Ovary (tissue), 9 donors: ENCODE results near the gene ABCG1. TPM values are rescaled to one million over a fixed set of nuclear protein-coding genes. Genes with fewer than 3 reads are reported as not detected.

Experiments
- DNase-seq, 5 donors: peaks; one replicate each; pipeline ENCODE4 v3.0.0-alpha.2; 2019 to 2020
- H3K27ac ChIP-seq, 2 donors: fragments of 200-600 bp; one replicate each; pipeline versions ENCODE4 v1.5.1 to v1.8.0; 2019 to 2022
- H3K27me3 ChIP-seq: fragments of 200-600 bp; one replicate; pipeline ENCODE4 v1.8.0; 2022
- H3K36me3 ChIP-seq: fragments of 200-600 bp; sonication (generic); one replicate; pipeline ENCODE4 v1.5.1; 2019
- H3K4me1 ChIP-seq: one replicate; pipeline ENCODE4 v1.8.1; 2013; ENCODE audit warnings: mild to moderate bottlenecking, moderate library complexity; ENCODE audit not compliant: insufficient read depth
- H3K4me3 ChIP-seq: fragments of 200-600 bp; sonication (generic); one replicate; pipeline ENCODE4 v1.5.1; 2017
- H3K9me3 ChIP-seq, 2 donors: fragments of 200-600 bp in 1 of 2; sonication (generic) in 1 of 2; one replicate each; pipeline versions ENCODE4 v1.5.1 to v1.8.1; 2013 to 2019; ENCODE audit warnings: mild to moderate bottlenecking in 1 of 2, moderate library complexity in 1 of 2
- EP300 ChIP-seq: sonication (generic); formaldehyde crosslinking; IDR thresholded peaks from one replicate; pipeline ENCODE4 v1.6.1; 2017; ENCODE audit warnings: antibody characterized with exemption
- POLR2A ChIP-seq: fragments of 450-650 bp; IDR thresholded peaks from one replicate; pipeline ENCODE4 v1.6.1; 2017; ENCODE audit warnings: antibody characterized with exemption, mild to moderate bottlenecking, moderate library complexity
- WGBS, 3 donors: extraction: QIAGEN DNeasy Blood & Tissue Kit in 1 of 3; methylation state at CpG; one replicate each; pipeline versions ENCODE4 v1.1.5 to v1.1.7; 2013 to 2017; 5-methylcytosine and 5-hydroxymethylcytosine counted together
- intact Hi-C, 4 donors: fragments of 100-400 bp; cut with DNase I; formaldehyde crosslinking; loops; one replicate each; pipeline versions ENCODE4 v1.11.0 to v1.15.1; 2022 to 2023
- polyA plus RNA-seq, 2 donors: library from polyadenylated mRNA; stranded (reverse); fragments of 200-250 nt in 1 of 2; fragments of 350-450 nt in 1 of 2; fragmentation: Illumina TruSeq in 1 of 2; extraction: RNeasy Lipid Tissue Mini Kit (QIAGEN cat#74804) in 1 of 2; gene quantifications; one replicate each; pipeline ENCODE4 v1.2.3, GENCODE V29; 2013 to 2014
- total RNA-seq, 7 donors: library from RNA; depleted of rRNA in 2 of 7; stranded (reverse); fragments of >200 nt in 2 of 7; fragmentation: NEBNext Ultra II Directional in 3 of 7; extraction: Animal tissue kit (Norgen Biotek cat#: 25700) in 3 of 7; gene quantifications; one replicate each; pipeline versions ENCODE4 v1.1.0 to v1.2.4, GENCODE V29; 2016 to 2023
- TF ChIP-seq, protein P1 (sequence below), 3 donors: fragments of 450-650 bp in 2 of 3; fragments of 200-600 bp in 1 of 3; IDR thresholded peaks; one replicate each; pipeline versions ENCODE4 v1.5.1 to v1.8.0; 2016 to 2022; ENCODE audit warnings: antibody characterized with exemption in 3 of 3, mild to moderate bottlenecking in 1 of 3
- donor health status: DM: no; HTN: no; CAD: no; lungs with moderate emphysema.
- donor health status: DM: no; HTN: no; CAD: no.
- donor health status: Bipolar disorder and iron deficiency.
- donor health status: DM: yes; HTN: yes; CAD: no.
- donor health status: DM: no; HTN: no; CAD: no.
- donor health status: DM: yes; HTN: yes; CAD: no.

Gene ABCG1
- total and polyA plus RNA-seq, 9 donors: 4.3 to 14.9 (median 5.8) TPM

DNA sequence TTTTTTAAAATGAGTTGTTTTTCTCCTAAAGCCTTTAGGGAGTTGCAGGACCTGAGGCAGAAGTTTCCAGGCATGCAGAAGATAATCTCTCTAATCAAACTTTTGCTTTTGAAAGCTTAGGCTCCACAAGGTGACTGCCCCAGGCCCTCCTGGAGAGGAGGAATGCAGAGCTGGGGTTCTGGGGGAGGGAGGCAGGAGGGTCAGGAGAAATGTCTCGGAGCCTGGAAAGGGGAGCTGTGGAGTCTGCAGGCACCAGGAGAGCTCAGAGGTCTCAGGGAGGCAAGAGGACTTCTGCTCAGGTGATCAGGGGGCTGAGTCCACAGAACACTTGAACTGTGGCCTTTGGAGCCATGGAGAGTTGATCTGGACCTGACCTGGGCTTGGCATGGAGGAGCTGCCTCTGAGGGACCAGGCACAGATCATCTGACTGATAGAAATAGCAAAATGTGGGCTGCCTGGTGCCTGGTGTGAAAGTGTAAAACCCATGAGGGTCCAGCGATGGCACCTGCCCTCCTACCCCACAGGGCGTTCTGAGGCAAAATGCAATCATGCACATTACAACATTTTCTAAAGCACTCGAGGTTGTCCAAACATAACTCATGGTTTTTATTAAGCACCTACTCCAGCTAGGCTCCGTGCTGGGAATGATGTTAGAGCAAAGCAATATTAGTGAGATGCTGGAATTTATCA lies 10.0 kb upstream of the ABCG1 start:
- Histone ChIP-seq H3K27me3 (no peaks in the 10 kb centered on the region), H3K4me3 (no peak overlapping the region), H3K9me3 (no peaks in the 10 kb centered on the region), H3K27ac (no peak overlapping the region), H3K4me1 (no peaks in the 10 kb centered on the region), H3K36me3 (no peaks in the 10 kb centered on the region)
- 79 to 83% (median 81%) methylated on average over 5 of the region's 5 CpGs for WGBS, 3 donors
- TF ChIP-seq, protein P1, sequence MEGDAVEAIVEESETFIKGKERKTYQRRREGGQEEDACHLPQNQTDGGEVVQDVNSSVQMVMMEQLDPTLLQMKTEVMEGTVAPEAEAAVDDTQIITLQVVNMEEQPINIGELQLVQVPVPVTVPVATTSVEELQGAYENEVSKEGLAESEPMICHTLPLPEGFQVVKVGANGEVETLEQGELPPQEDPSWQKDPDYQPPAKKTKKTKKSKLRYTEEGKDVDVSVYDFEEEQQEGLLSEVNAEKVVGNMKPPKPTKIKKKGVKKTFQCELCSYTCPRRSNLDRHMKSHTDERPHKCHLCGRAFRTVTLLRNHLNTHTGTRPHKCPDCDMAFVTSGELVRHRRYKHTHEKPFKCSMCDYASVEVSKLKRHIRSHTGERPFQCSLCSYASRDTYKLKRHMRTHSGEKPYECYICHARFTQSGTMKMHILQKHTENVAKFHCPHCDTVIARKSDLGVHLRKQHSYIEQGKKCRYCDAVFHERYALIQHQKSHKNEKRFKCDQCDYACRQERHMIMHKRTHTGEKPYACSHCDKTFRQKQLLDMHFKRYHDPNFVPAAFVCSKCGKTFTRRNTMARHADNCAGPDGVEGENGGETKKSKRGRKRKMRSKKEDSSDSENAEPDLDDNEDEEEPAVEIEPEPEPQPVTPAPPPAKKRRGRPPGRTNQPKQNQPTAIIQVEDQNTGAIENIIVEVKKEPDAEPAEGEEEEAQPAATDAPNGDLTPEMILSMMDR (IDR thresholded peaks at IDR 0.05): no peak
- TF ChIP-seq POLR2A (no peak), EP300 (no peak)
- intact Hi-C loops: no loop called here
- DNase-seq: no peak

DNA sequence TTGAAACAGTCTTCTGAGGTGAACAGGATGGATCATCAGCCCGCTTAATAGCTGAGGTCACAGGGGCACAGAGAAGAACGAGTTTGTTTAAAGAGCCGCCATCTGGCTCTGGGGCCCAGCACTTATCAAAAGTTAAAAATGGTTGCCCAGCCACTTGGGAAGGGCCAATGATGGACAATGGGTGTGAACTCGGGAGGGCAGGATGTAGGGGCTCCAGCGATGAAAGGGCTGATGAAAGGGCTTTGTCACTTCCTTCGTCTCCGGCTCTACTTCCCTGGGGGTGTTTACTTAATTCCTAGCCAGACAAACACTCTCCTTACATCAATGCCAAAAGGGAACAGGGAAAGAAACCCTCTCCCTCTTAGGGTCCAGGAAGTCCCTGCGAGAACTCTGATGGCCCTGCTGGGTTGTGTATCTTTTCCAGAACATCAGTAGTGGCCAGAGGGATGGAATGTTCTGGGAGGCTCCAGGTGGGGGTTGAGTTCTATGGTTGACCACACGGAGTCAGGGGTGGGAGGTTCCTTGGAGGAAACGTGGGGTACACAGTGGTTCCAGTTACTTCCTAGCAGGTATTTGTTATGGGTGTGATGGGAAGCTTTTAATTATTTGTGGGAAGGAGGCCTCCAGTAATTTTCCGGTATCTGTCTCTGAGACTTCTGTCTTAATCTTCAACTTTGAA lies 9.0 kb upstream of the ABCG1 start:
- Histone ChIP-seq H3K27ac (no peak overlapping the region), H3K4me3 (no peak overlapping the region), H3K4me1 (no peaks in the 10 kb centered on the region), H3K27me3 (no peaks in the 10 kb centered on the region), H3K36me3 (no peaks in the 10 kb centered on the region), H3K9me3 (no peaks in the 10 kb centered on the region)
- DNase-seq: no peak
- no peak for TF ChIP-seq POLR2A
- TF ChIP-seq EP300: no peak
- TF ChIP-seq, protein P1 (IDR thresholded peaks at IDR 0.05): no peak
- WGBS, 3 donors: 64 to 70% (median 66%) methylated on average over 11 of the region's 11 CpGs
- intact Hi-C loops: no loop called here

DNA sequence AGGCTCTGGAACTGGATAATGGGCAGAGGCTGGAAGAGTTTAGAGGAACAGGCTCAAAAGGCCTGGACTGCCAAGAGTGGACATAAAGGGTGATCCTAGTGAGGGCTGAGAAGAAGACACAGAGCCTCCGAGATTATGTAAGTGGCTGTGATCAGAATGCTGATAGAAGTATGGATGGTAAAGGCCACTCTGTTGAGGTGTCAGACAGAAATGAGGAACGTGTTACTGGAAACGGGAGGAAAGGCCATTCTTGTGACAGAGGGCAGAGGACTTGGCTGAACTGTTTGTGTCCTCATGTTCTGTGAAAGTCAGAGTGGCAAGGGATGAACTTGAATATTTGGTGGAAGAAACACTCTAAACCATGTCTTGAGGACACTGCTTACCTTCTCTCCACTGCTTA lies 6.7 kb upstream of the ABCG1 start:
- 84 to 87% (median 84%) methylated on average over 3 of the region's 3 CpGs for WGBS, 3 donors

DNA sequence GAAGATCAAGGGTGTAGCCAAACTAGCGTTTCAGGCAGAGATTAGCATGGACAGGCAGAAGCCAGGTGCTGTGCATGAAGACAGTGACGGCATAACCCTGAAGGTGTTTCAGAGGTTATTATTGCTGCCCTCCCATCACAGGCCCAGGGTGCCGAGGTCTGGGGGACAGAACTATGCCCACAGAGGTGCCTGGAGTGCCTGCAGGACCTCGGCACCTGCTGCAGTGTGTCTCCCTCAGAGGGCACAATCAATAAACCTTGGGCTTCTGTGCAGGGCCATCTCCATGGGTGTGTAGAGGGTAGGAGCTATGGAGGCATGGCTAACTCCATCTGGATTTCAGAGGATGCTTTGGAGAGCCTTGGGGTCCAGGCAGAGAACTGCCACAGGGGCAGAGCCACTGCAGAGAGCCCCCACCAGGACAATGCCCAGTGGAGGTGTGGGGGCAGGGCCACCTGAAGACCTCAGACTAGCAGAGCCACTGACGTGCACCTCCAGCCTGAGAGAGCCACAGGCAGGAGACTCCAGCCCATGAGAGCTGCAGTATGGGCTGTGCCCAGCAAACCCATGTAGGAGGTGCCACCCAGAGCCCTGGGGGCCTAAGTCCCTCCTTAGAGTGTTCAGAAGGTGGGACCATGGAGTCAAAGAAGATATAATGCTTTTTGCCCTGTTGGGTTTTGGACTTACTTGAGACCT lies 5.7 kb upstream of the ABCG1 start:
- no peaks in the 10 kb centered on the region for H3K36me3 ChIP-seq
- no peaks in the 10 kb centered on the region for H3K9me3 ChIP-seq
- DNase-seq: no peak
- H3K27me3 ChIP-seq: no peaks in the 10 kb centered on the region
- no peak overlapping the region for H3K4me3 ChIP-seq
- WGBS, 3 donors: 78 to 91% (median 79%) methylated on average over 5 of the region's 5 CpGs
- no peak for TF ChIP-seq POLR2A
- no peaks in the 10 kb centered on the region for H3K4me1 ChIP-seq
- intact Hi-C loops: no loop called here
- no peak overlapping the region for H3K27ac ChIP-seq

More for the DNA sequence above, 6.7 kb upstream of the ABCG1 start:
- Histone ChIP-seq H3K4me1 (no peaks in the 10 kb centered on the region), H3K9me3 (no peaks in the 10 kb centered on the region), H3K27ac (no peak overlapping the region), H3K4me3 (no peak overlapping the region), H3K36me3 (no peaks in the 10 kb centered on the region), H3K27me3 (no peaks in the 10 kb centered on the region)
- TF ChIP-seq, protein P1 (IDR thresholded peaks at IDR 0.05): no peak
- TF ChIP-seq POLR2A: no peak
- no peak for TF ChIP-seq EP300
- no peak for DNase-seq
- intact Hi-C loops: no loop called here
